Gastrocnemius medialis (tissue), 4 donors: ENCODE measurements around the gene RAD51AP2. TPM values are rescaled to one million over a fixed set of nuclear protein-coding genes. Genes with fewer than 3 reads are reported as not detected.

Experiments used
- ATAC-seq, 2 donors: fragments of 150-250 bp; one replicate each; pipeline ENCODE4 v1.9.1; 2016
- DNase-seq, 2 donors: peaks; one replicate each; pipeline ENCODE4 v3.0.0-alpha.2; 2019
- H3K27ac ChIP-seq, 4 donors: fragments of 200-600 bp; sonication (generic); 1 replicate in 1 of 4; 2 replicates in 3 of 4; pipeline ENCODE4 v1.5.1; 2016 to 2018; ENCODE audit warnings: mild to moderate bottlenecking in 2 of 4, moderate library complexity in 1 of 4
- H3K27me3 ChIP-seq, 3 donors: fragments of 200-600 bp; sonication (generic) in 2 of 3; 1 replicate in 1 of 3; 2 replicates in 2 of 3; pipeline versions ENCODE4 v1.5.1 to v1.6.0; 2016 to 2019; ENCODE audit warnings: mild to moderate bottlenecking in 1 of 3, moderate library complexity in 1 of 3
- H3K36me3 ChIP-seq, 2 donors: fragments of 200-600 bp; sonication (generic) in 1 of 2; one replicate each; pipeline ENCODE4 v1.5.1; 2017 to 2018
- H3K4me1 ChIP-seq, 2 donors: fragments of 200-600 bp; sonication (generic) in 1 of 2; one replicate each; pipeline ENCODE4 v1.5.1; 2016 to 2017; ENCODE audit warnings: mild to moderate bottlenecking in 2 of 2
- H3K4me3 ChIP-seq, 4 donors: fragments of 200-600 bp; sonication (generic) in 3 of 4; 1 replicate in 1 of 4; 2 replicates in 3 of 4; pipeline ENCODE4 v1.5.1; 2016 to 2019; ENCODE audit warnings: mild to moderate bottlenecking in 2 of 4
- H3K9me3 ChIP-seq, 3 donors: fragments of 200-600 bp; sonication (generic) in 2 of 3; 1 replicate in 1 of 3; 2 replicates in 2 of 3; pipeline ENCODE4 v1.5.1; 2016 to 2019
- POLR2A ChIP-seq, 2 donors: fragments of 450-650 bp; IDR thresholded peaks; one replicate each; pipeline ENCODE4 v1.6.1; 2017; ENCODE audit warnings: antibody characterized with exemption in 2 of 2, mild to moderate bottlenecking in 2 of 2, moderate library complexity in 2 of 2
- in situ Hi-C, 4 donors: fragments of 200-750 bp; cut with MboI; loops; one replicate each; pipeline versions ENCODE4 v1.15.0 to v1.8.0; 2017; ENCODE audit warnings: low sequenced_read_pairs in 4 of 4
- intact Hi-C: fragments of 100-400 bp; cut with DNase I; formaldehyde crosslinking; loops from one replicate; pipeline ENCODE4 v1.15.1; 2023; ENCODE audit warnings: low total_unique reads
- total RNA-seq, 4 donors: library from RNA; depleted of rRNA; stranded (reverse); fragments of >200 nt; gene quantifications; one replicate each; pipeline versions ENCODE4 v1.1.0 to v1.2.3, GENCODE V29; 2016
- TF ChIP-seq, protein P1 (sequence below), 5 experiments: fragments of 450-650 bp in 3 of 5; fragments of 200-600 bp in 2 of 5; sonication (generic) in 2 of 5; IDR thresholded peaks in 4 of 5; conservative IDR thresholded peaks in 1 of 5; 1 replicate in 4 of 5; 2 replicates in 1 of 5; pipeline ENCODE4 v1.5.1; 2016 to 2019; ENCODE audit warnings: antibody characterized with exemption in 5 of 5, mild to moderate bottlenecking in 3 of 5, moderate library complexity in 3 of 5

The RAD51AP2 gene
- total RNA-seq, 4 donors from 2014 or later = not detected

DNA sequence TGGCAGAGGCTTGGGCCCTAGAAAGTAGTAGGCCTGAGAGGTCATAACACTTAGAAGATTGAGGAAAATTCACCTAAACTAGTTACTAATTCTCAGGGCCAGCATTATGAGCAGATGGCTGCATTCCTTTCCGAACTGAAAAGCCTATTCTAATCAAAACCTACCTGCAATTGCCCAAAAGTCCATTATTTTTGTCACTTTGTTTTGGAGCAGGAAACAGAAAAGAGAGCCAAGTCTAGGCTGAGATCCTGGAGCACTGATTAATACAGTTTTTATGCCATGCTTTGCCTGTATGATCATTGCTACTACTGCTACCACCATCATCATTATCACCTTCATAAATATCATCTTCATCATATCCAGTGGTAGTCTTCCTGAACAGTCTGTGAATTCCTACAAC lies 36.9 kb upstream of the RAD51AP2 start:
- intact Hi-C loops (no loop called here), in situ Hi-C loops (no loop called here)
- DNase-seq (no peak), ATAC-seq (no peak)
- Histone ChIP-seq H3K27ac (no peak overlapping the region), H3K4me3 (no peak overlapping the region), H3K4me1 (no peaks in the 10 kb centered on the region), H3K36me3 (no peaks in the 10 kb centered on the region), H3K9me3 (no peaks in the 10 kb centered on the region), H3K27me3 (peaks cover 0 to 2% (median 0%) of the 10 kb centered on the region in 3 donors)
- no peak for TF ChIP-seq POLR2A (IDR thresholded peaks at IDR 0.05)
- TF ChIP-seq, protein P1, sequence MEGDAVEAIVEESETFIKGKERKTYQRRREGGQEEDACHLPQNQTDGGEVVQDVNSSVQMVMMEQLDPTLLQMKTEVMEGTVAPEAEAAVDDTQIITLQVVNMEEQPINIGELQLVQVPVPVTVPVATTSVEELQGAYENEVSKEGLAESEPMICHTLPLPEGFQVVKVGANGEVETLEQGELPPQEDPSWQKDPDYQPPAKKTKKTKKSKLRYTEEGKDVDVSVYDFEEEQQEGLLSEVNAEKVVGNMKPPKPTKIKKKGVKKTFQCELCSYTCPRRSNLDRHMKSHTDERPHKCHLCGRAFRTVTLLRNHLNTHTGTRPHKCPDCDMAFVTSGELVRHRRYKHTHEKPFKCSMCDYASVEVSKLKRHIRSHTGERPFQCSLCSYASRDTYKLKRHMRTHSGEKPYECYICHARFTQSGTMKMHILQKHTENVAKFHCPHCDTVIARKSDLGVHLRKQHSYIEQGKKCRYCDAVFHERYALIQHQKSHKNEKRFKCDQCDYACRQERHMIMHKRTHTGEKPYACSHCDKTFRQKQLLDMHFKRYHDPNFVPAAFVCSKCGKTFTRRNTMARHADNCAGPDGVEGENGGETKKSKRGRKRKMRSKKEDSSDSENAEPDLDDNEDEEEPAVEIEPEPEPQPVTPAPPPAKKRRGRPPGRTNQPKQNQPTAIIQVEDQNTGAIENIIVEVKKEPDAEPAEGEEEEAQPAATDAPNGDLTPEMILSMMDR (IDR thresholded peaks at IDR 0.05 in 4 of 5, conservative IDR thresholded peaks at IDR 0.05 in 1 of 5) = no peak

DNA sequence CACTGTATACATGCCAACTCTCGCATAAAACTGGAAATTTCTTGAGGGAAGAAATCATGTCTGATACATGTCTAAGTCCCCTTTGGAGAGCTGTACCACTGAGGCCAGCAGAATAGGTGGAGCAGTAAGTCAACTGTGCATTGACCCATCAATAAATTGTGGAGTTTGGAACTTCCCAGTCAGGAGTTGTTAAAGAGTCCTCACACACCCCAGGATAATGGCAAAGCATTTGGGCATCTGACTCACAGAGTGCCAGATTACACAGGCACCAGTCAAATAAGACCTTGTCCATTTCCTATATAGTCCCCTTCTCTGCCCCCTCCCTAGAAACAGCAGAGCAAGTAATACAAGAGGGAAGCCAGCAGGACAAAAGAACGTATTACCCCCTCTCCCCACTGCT lies 32.7 kb upstream of the RAD51AP2 start:
- Histone ChIP-seq H3K4me1 (no peaks in the 10 kb centered on the region), H3K27ac (no peak overlapping the region), H3K27me3 (peaks cover 0 to 7% (median 0%) of the 10 kb centered on the region in 3 donors), H3K4me3 (no peak overlapping the region), H3K36me3 (no peaks in the 10 kb centered on the region), H3K9me3 (no peaks in the 10 kb centered on the region)
- ATAC-seq = no peak
- TF ChIP-seq, protein P1 (IDR thresholded peaks at IDR 0.05 in 4 of 5, conservative IDR thresholded peaks at IDR 0.05 in 1 of 5) = no peak
- TF ChIP-seq POLR2A (IDR thresholded peaks at IDR 0.05) = no peak
- in situ Hi-C loops = no loop called here
- no peak for DNase-seq
- intact Hi-C loops = no loop called here

DNA sequence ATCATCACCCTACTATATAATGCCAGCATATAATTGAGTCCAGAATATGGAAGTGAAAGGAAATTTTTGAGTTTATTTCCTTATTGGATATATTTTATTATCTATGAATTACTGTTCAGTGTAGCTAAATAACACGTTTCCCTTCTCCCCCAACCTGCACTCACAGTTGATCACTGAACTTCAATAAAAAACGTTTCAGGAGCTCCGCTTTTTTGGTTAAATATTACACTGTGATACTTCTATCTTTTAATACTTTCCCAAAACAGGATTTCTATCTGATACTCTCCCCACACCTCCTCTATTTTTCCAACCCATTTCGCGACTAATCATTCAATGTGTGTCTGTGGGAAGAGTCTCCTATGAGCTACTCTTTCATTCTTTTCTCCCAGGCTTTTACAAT lies 29.5 kb upstream of the RAD51AP2 start:
- ATAC-seq (no peak), DNase-seq (no peak)
- H3K27ac ChIP-seq = no peak overlapping the region
- TF ChIP-seq, protein P1 (IDR thresholded peaks at IDR 0.05 in 4 of 5, conservative IDR thresholded peaks at IDR 0.05 in 1 of 5) = no peak
- TF ChIP-seq POLR2A (IDR thresholded peaks at IDR 0.05) = no peak
- no peak overlapping the region for H3K4me3 ChIP-seq
- peaks cover 0 to 24% (median 0%) of the 10 kb centered on the region in 3 donors for H3K27me3 ChIP-seq
- intact Hi-C loops (no loop called here), in situ Hi-C loops (no loop called here)
- H3K4me1 ChIP-seq = no peaks in the 10 kb centered on the region
- no peaks in the 10 kb centered on the region for H3K9me3 ChIP-seq
- H3K36me3 ChIP-seq = no peaks in the 10 kb centered on the region

DNA sequence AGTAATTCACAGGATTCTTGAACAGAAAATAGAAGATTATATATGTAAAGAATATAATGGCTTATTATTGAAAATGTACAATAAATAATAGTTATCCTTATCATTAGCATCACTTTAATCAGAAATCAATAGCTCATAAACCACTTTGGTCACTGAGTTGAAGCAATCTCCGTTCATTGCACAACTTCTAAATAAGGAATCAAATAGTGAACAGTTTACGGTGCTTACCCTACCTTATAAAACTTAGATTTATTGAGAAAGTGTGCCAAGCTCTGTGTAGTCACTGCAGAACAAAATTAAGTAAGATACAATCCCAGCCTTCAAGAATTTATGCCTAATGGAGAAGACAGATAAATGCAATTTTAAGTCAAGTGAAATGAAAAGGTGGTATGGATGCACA lies 29.0 kb upstream of the RAD51AP2 start:
- peaks cover 0 to 26% (median 0%) of the 10 kb centered on the region in 3 donors for H3K27me3 ChIP-seq
- DNase-seq = no peak
- no peaks in the 10 kb centered on the region for H3K36me3 ChIP-seq
- in situ Hi-C loops = no loop called here
- TF ChIP-seq, protein P1 (IDR thresholded peaks at IDR 0.05 in 4 of 5, conservative IDR thresholded peaks at IDR 0.05 in 1 of 5) = no peak
- no peak for TF ChIP-seq POLR2A (IDR thresholded peaks at IDR 0.05)
- no peak for ATAC-seq
- no peaks in the 10 kb centered on the region for H3K4me1 ChIP-seq
- no peak overlapping the region for H3K4me3 ChIP-seq
- H3K9me3 ChIP-seq = no peaks in the 10 kb centered on the region
- H3K27ac ChIP-seq = no peak overlapping the region
- intact Hi-C loops = no loop called here
